Measurements from ENCODE around the gene IQCN. TPM values are rescaled to one million over a fixed set of nuclear protein-coding genes. Genes with fewer than 3 reads are reported as not detected.

IQCN gene
- total and polyA plus RNA-seq, 2 experiments from 2014 or later, result 0.35 TPM; not detected in 1

GRCh38 chr19:18304208-18304457 is 29.9 kb upstream of the IQCN start:
- H4K20me1 ChIP-seq (replicated peaks; ENCODE audit: insufficient read depth), result no peaks in the 10 kb centered on the region
- Mint-ChIP-seq H3K27me3 (ENCODE audit: insufficient read depth, low read depth, poor library complexity) (peaks cover 13% of the 10 kb centered on the region), H3K4me3 (peak overlapping the region; percentile 59), H3K9me3 (no peaks in the 10 kb centered on the region), H3K27ac (peak overlapping the region; percentile 67), H3K36me3 (ENCODE audit: low read depth) (peaks cover 16% of the 10 kb centered on the region), H3K4me1 (peaks cover 32% of the 10 kb centered on the region)
- peaks cover 30% of the 10 kb centered on the region for H3K4me1 ChIP-seq (ENCODE audit: insufficient read depth)
- TF ChIP-seq ZNF331 (CRISPR knock-in tag; IDR thresholded peaks at IDR 0.05; ENCODE audit: low read depth), result no peak
- TF ChIP-seq NANOG (IDR thresholded peaks at IDR 0.05; ENCODE audit: borderline replicate concordance), result no peak
- no peak for TF ChIP-seq JUNB (IDR thresholded peaks at IDR 0.05; ENCODE audit: unreplicated experiment)
- no peak for TF ChIP-seq CTCF (conservative IDR thresholded peaks at IDR 0.05; ENCODE audit: low read depth in 2 of 2)
- TF ChIP-seq ZNF462 (CRISPR knock-in tag; IDR thresholded peaks at IDR 0.05), result no peak
- no peak for TF ChIP-seq REST (IDR thresholded peaks at IDR 0.05; ENCODE audit: unreplicated experiment)
- TF ChIP-seq ETS1 (IDR thresholded peaks at IDR 0.05), result no peak
- no peak for TF ChIP-seq STAT1 (IDR thresholded peaks at IDR 0.05; ENCODE audit: unreplicated experiment)
- TF ChIP-seq CREB1 (CRISPR knock-in tag; IDR thresholded peaks at IDR 0.05; ENCODE audit: low read depth), result no peak
- TF ChIP-seq EZH2 (IDR thresholded peaks at IDR 0.05; ENCODE audit: low read depth, unreplicated experiment), result no peak
- TF ChIP-seq ZNF114 (CRISPR knock-in tag; IDR thresholded peaks at IDR 0.05), result no peak
- TF ChIP-seq EZH2phosphoT487 (IDR thresholded peaks at IDR 0.05; ENCODE audit: unreplicated experiment), result no peak
- TF ChIP-seq POLR2AphosphoS5 (IDR thresholded peaks at IDR 0.05; ENCODE audit: low read depth), result no peak
- ATAC-seq, result peak; percentile 23
- no peak overlapping the region for H2AFZ ChIP-seq
- peak overlapping the region; percentile 87 for H3K4me2 ChIP-seq
- H3F3A ChIP-seq (replicated peaks; ENCODE audit: low read depth), result peaks cover 42% of the 10 kb centered on the region
- H3K4me3 ChIP-seq, result peak overlapping the region; percentile 44; the same call in 1 of the 2 replicates
- H3K9me2 ChIP-seq (ENCODE audit: insufficient read depth), result no peaks in the 10 kb centered on the region
- H3K79me2 ChIP-seq (replicated peaks; ENCODE audit: insufficient read depth), result no peaks in the 10 kb centered on the region
- H3K36me3 ChIP-seq (ENCODE audit: insufficient read depth), result no peaks in the 10 kb centered on the region; the same call in 1 of the 2 replicates
- H3K27me3 ChIP-seq (ENCODE audit: insufficient read depth), result no peaks in the 10 kb centered on the region
- H3K27ac ChIP-seq (ENCODE audit: low read depth), result peak overlapping the region; percentile 92
- no peak for DNase-seq (ENCODE audit: low spot score)
